HG02840 (cell line): Measurements from ENCODE around the gene UBAC1.
"Not testable (repeated sequence)": the region's sequence is repeated elsewhere in the genome, so short reads cannot be mapped to it uniquely, and the experiment has no call there.

Experiments
- ATAC-seq: cut with Tn5 transposase; IDR thresholded peaks from one replicate; pipeline ENCODE4 v1.9.1; 2021; ENCODE audit warnings: mild to moderate bottlenecking, moderate library complexity, moderate number of reproducible peaks; ENCODE audit not compliant: unreplicated experiment, low FRiP score

UBAC1 gene

DNA sequence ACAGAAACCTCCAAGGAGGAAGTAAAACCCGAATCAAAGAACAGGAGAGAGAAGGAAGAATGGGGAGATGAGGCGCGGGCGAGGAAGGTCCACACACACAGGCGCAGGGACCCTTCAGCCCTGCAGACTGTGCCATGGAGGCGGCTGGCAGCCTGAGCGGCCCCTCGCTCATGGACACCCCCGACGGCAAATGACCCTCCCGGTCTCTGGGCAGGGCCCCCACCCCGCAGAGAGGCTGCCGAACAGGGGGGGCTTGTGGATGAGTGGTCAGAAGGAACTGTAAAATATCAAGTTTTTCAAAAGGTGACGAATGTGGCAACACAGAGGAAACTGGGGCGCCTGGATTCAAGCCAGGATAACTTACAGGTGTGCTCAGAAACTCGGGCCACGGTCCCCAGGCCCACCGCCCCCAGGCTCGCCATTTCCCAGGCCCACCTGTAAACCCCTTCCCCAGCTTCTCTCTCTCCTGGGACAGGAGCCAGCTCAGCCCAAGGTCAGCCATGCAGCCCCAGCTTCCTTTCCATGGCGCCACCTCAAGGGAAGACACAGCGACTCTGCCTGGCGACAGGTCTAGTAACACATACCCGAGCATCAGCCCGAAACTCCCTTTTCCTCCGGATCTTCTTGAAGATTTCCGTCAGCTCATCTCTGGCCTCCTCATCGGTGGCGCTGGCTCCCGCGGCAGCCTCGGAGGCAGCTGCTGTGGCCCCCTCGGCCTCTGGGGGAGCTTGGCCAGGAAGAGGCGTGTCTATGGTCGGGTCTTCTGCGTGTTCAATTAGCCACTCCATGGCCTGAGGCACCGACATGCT, 16.5 kb downstream of the UBAC1 start:
- no peak for ATAC-seq

DNA sequence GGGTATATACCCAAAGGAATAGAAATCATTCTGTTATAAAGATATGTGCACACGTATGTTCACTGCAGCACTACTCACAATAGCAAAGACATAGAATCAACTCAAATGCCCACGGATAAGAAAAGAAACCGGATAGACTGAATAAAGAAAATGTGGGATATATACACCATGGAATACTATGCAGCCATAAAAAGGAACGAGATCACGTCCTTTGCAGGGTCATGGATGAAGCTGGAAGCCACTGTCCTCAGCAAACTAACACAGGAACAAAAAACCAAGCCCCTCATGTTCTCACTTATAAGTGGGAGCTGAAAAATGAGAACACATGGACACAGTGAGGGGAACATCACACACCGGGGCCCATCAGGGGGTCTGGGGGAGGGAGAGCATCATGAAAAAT, 17.6 kb downstream of the UBAC1 start:
- ATAC-seq = not testable (repeated sequence)

DNA sequence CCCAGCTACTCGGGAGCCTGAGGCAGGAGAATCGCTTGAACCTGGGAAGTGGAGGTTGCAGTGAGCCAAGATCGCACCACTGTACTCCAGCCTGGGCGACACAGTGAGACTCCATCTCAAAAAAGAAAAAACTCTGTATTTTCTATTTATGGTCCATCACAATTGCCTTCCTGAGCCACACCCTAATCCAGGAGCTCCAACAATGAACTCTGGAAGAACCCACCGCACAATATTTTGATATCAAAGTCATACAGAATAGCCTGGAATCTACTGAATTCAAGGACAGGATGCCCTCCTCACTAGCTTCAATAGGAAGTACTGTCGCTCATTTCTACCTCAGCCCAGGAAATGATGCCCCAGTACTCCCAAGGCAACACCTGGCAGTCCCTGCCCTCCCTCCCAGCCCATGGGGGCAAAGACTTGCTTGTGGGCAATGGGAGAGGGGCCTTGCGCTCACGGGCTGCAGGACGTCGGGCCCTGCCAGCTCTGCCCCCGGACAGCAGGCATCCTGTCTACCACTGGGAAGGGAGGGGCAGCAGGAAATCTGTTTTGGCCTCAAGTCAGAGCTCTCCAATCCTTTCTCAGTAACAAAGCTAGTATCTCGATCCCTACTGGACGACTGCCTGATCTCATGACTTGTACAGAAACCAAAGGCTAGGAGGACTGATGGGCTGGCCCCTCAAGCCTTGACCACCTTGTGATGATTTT, 19.7 kb downstream of the UBAC1 start:
- ATAC-seq = no peak

DNA sequence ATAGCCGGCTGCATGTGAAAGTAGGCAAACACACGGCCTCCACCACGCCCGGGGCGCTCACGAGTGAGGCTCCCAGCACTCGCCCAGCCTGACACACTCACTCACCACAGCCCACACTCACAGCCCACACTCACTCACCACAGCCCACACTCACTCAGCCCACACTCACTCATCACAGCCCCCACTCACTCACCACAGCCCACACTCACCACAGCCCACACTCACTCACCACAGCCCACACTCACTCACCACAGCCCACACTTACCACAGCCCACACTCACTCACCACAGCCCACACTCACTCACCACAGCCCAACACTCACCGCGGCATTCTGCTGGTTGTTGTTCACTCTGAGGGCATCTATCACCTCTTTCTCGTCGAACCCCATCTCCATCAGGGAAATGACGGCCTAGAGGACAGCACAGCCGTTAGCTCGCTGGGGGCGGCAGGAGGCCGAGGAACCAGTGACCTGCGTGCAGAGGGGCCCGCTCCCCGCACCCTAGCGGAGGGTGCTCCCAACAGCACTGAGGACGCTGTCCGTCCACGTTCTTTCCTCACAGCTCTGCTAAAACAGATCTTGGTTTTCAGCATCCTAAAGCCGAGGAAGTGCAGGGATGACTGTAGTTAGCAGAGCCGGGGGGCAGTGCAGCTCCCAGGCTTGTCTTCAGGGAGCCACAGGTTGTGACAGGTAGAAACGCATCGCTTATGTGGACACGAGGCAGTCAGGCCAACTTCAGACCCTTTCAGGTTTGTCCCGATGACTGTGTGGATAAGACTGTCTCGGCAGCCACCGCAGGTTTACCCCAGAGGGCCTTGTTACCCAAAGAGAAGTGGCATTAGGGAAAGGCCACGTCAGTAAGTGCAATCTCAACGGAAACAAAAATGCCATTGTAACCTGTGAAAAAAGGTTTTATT, 21.6 kb downstream of the UBAC1 start:
- no peak for ATAC-seq

DNA sequence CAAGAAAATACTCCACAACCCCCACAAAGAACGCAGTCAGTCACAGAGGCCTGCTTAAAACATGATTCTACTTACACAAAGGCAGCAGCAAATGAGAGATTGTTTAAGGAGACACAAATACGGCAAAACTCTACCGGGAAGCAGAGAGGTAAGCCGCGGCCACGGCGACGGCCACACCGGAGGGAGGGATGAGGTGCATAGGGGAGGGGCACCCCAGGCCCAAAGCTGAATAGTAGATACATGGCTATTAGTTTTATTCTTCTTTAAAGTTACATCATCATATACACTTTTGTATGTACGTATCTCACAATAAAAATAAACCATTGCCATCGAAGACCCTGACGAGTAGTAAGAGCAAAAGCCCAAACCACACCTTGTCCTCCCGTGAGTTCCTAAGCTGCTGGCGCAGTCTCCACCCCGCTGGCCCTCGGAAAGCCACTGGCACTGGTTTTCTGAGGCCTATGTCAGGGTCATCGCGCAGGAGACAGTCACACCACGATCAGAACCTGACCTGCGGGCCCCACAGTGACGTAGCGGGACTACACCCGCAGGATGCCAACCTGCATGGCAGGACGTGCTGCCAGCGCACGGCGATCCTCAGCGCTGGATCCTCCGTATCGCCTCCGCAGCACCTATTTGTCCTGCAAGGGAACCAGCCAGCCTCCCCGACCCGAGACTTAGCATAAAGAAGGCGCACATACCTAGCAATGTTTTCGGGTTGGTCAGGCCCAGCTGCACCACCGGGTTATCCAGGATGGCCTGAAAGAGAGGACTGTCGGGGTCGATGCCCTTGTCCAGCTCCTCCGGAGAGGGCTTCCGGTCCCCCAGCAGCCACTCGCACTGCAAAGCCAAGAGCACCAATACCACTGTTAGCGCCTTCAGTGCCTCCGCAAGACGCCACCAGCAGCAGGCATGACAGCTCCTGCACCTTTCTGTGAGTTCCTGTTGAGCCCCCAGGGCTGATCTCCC, 23.4 kb downstream of the UBAC1 start:
- ATAC-seq = no peak

DNA sequence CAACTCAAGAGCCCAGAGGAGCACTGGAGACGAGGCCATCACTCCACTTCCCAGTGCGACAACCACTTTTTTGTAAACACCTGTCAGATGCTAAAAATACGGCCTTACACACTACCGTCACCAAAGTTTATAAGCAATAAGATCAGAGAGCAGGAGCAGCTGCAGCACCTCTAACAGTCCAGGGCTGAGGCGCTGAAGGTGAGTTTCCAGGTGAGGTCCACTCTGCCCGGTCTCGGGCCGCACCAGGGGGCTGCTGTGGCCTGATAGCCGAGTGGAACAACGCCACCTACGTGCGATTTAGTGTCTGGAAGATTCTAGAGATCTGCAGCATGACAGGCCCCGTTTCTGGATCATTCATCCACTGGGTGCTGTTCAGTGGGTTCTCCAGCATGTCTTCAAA, 28.1 kb downstream of the UBAC1 start:
- ATAC-seq = no peak

DNA sequence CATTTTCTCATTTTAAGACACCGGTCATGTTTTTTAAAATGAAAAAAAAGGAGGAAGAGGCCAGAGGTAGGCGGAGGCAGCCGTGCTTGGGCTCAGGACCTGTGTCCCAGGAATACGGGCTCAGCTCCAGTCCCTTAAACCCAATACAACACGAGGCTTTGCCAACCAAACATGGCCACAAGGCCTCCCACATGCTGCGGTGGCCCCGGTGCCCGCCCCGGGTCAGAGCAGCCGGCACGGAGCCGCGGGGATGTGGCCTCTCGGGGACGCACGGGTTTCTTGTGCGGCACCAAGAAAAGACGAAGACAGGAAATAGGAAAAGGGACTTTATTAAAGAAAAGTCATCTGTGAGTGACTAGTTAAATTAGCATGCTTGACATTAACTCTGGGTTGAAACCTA, 28.5 kb downstream of the UBAC1 start:
- ATAC-seq = no peak

DNA sequence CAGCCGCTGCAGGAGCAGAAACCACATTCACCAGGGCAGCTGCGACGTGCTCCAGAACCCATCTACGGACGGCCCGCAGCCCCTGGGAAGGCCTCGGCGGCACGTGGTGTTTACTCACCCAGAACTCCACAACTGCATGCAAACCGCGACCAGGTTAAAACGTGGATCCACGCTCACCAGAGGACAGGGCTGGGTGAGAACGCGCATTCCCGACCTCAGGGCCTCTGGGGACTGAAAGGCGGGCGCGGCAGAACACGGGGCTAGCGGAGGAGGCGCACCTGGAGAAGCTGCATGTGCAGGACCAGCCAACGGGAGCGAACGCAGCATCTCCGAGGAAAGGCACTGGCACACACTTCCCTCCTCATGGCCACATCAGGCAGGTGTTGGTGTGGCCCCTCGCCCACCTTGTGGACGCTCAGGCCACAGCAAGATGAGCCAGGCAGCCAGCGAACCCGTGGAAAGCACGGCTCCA, 29.8 kb downstream of the UBAC1 start:
- no peak for ATAC-seq

DNA sequence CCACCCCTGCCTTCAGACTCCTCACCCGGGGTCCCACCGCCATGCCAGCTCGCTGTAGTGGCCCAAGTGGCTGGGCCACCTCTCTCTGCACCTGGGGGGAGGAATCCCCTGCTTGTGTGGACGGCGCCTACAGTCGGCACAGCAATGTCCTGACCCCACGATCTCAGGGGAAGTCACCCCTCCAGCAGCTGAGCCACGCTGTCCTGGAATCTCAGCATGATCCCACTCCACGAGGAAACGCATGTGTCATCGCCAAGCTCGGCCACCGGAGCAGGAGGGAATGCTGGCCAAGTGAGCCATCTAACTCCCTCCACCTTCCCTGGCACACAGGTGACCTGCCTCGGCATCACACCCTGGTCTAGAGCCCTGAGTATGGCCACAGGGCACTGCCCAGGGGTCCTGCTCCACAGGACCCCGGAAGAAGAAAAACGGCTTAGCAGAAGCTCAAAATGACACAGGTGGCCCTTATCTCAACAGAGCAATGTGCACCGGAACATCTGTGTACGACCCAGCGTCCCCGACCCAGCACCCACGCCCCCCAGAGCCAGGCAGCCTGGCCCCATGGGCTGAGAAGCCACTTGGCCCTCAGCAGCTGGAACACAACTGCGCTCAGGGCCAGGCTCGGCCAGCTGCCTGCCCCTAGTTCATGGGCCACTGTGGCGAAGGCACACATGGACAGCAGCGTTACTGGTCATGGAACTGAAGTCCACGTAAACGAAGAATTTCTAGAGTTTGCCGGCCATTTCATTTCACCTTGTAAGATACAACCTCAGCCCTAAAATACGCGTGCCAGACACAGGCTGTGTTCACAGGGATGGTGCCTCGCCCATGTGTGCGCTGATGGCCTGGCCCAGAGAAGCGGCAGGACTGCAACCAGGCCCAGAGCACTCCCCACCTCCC, 30.5 kb downstream of the UBAC1 start:
- ATAC-seq = no peak

DNA sequence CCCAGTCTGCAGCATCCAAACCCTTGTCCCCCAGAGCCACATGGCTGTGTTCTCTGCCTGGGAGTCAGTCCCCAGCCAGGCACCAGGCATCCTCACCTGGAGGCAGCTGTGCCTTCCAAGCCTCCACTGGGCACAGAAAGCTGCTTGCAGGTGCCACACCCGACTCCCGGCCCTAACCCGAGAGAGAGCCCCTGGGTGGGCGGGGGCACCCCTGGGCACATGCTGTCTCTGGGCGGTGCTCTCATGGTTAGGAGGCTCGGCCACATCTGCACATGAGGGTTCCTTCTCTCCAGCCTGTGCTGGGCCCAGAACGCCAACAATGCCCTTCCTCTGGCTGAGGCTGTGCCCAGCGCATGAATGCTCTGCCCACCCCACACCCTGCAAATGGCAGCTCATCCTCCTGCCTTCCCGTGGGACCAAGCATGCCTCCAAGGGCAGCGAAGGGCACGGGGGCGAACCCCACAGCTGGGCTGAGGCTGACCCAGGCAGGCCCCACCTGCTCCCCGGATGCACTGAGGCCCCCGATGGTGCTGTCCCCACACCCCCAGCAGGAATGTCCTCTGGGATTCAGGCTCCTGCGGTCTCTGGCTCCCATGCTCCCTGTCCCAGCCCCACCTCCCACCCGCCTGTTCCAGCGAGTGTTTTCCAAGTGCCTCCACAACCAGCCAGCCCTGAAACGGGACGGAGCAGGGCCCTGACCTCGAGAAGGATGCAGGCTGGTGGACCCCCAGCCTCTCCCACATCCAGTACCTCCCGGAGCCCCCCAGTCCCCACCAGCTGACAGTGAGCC, 31.3 kb downstream of the UBAC1 start:
- no peak for ATAC-seq

DNA sequence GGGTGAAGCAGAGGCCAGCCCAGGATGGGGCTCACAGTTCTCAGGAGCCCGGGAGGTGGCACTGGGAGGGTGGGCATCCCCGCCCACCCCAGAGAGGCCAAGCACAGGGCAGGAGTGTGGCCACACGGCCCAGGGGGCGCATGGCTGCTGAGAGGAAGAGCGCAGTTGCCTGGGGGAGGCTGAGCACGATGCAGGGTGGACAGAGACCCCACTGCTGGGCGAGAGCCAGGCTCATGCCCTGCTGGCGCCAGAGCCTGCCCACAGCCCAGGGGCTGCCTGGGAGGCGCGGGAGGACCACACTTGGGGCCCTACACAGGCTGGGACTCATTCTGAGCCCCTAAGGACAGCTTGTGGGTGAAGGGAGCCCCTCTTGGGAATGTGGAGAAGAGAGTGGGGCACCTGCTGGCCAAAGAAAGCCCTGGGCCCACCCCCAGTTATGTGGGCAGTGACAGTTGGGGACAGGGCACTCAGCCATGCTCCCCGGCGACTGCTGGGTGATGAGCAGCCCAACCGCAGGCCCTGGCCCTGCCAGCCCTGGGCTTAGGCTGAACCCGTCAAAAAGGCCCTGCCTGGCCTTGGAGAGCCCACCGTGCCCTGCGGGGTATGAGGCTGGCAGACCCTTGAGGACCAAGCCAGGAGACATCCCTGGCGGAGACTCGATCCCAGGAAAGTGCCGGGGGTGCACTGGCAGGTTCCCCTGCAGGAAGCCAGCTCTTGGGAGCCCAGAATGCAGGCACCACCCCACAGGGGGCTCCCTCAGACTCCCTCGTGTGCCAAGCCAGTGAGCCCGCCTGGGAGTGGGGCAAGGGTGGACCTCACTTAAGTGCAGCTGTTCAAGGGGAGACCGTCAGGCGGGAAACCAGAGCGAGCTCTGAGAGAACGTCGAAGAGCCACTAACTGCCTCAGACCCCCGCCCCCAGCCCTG, 32.2 kb downstream of the UBAC1 start:
- ATAC-seq = no peak

DNA sequence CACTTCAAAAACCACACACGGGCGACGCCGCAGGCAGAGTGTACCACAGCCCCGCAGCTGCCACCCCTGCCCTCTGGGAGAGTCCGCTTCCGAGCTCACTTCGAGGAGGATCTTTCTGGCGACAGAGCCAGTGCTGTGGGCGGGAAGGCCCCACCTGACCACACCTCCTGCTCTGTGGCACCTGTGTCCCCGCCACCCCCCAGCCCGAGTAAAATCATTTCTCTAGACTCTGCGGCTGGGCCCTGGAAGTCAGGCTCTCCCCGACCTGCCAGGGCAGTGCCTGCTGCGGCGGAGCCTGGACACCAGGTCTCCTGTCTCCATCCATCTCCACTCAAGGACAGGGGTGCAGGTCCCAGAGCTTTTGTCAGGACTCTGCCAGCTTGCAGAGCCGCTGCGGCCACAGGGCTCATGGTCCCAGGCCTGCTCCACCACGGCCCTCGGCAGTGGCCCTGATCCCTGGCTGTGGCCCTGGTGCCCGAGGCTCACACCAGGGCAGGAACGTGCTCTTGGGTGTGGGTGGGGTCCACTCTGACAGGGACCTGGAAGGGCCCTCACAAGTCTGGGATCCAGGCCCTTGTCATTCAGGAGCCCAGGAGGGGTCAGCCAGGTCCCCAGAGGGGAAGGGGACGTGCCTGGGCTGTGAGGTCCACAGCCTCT, 33.0 kb downstream of the UBAC1 start:
- ATAC-seq = no peak

DNA sequence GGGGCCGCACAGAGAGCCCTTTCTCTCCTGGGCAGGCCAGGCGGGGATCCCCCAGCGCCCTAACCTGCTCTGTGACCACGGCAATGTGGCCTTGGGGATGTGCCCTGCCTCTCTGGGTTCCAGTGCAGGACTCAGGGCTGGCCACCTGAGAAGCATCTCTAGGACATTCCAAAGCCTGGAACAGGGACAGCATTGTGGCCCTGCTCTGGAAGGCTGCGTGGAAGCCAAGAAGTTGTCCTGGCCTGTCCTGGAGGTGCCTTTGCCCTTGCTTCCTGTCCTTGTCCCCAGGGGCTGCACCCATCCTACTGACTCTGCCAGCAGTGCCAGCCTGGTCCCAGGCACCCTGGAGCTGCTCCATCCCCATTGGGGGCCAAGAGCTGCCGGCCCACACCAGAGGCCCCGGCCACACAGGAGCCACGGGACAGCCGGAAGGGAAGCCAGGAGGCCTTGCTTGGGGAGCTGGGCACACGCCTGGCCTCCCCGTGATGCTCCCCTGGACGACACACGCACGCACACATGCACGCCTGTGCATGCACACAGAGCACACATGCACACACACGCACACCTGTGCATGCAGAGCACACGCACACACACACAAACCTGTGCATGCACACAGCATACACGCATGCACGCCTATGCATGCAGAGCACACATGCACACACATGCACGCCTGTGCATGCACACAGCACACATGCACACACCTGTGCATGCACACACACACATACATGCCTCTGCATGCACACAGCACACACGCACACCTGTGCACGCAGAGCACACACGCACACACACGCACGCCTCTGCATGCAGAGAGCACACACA, 33.8 kb downstream of the UBAC1 start:
- ATAC-seq = no peak

DNA sequence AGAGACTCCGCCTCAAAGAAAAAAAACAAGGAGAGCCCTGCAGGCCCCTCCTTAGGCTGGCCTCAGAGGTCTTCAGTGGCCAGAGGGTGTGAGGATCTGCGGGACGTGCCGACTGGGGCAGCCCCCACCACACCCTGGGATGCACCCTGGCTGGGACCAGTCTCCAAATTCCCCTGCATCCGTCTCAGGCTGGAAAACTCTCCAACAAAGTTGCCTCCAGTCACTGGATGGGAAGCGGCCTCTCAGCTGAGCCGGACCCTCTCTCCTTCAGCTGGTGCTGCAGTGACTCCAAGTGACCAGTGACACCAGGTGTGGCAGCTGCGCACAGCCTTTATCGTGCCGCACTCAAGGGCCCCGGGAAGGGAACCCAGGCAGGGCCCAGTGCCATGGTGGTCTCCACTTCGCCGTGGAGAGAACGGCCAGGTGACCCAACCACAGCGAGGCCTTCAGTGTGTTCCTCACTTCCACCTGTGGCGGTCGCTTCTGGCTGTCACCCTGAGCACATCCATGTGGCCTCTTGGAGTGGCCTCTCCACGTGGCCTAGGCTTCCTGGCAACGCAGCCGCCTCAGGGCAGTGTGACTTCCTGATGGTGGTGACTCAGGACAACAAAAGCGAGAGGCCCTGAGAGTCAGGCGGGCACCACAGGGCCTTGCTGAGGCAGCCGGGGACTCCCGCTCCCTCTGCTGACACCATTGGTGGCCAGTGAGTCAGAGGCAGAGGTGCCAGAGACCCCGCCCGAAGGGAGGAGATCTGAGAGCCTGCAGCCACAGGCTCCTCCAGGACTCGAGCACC, 34.6 kb downstream of the UBAC1 start:
- ATAC-seq = no peak
